ENCODE data around the gene GRPEL1.

GRPEL1 gene

GRCh38 chr4:7045961-7046921 lies 21.6 kb downstream of the GRPEL1 start:
- no peak for DNase-seq (ENCODE audit: extremely low read depth, low read depth)
- H3K4me3 ChIP-seq (replicated peaks; ENCODE audit: low read depth, low read length), result no peak overlapping the region
- TF ChIP-seq CTCF (IDR thresholded peaks at IDR 0.05; ENCODE audit: low read depth, low read length, missing control alignments), result no peak

GRCh38 chr4:7045553-7045952 lies 22.3 kb downstream of the GRPEL1 start:
- no peak for TF ChIP-seq CTCF (IDR thresholded peaks at IDR 0.05; ENCODE audit: low read depth, low read length, missing control alignments)
- no peak overlapping the region for H3K4me3 ChIP-seq (replicated peaks; ENCODE audit: low read depth, low read length)
- no peak for DNase-seq (ENCODE audit: extremely low read depth, low read depth)

GRCh38 chr4:7044137-7044930 lies 23.5 kb downstream of the GRPEL1 start:
- DNase-seq (ENCODE audit: extremely low read depth, low read depth), result no peak
- TF ChIP-seq CTCF (IDR thresholded peaks at IDR 0.05; ENCODE audit: low read depth, low read length, missing control alignments), result no peak
- H3K4me3 ChIP-seq (replicated peaks; ENCODE audit: low read depth, low read length), result peak overlapping the region; percentile 90

GRCh38 chr4:7043284-7044136 lies 24.4 kb downstream of the GRPEL1 start, which contains the start of gene TADA2B:
Gene TADA2B (plus strand): TSS chr4:7043372. CDS start chr4:7043580, 208 bp downstream.
- H3K4me3 ChIP-seq (replicated peaks; ENCODE audit: low read depth, low read length), result peak within 1 kb of the TSS; percentile 90
- DNase-seq (ENCODE audit: extremely low read depth, low read depth), result no peak
- TF ChIP-seq CTCF (IDR thresholded peaks at IDR 0.05; ENCODE audit: low read depth, low read length, missing control alignments), result no peak

- peak; percentile 89 for DNase-seq (ENCODE audit: extremely low read depth, low read depth)
- H3K4me3 ChIP-seq (replicated peaks; ENCODE audit: low read depth, low read length), result peak overlapping the region; percentile 68
- TF ChIP-seq CTCF (IDR thresholded peaks at IDR 0.05; ENCODE audit: low read depth, low read length, missing control alignments), result no peak
These were observed 25.2 kb downstream of the GRPEL1 start for GRCh38 chr4:7042503-7043283.
